Measurements from ENCODE around the gene CAPRIN1.
"Not testable (repeated sequence)": the region's sequence is repeated elsewhere in the genome, so short reads cannot be mapped to it uniquely, and the experiment has no call there.

The CAPRIN1 gene

GRCh38 chr11:34091825-34092224 lies 40.3 kb downstream of the CAPRIN1 start:
- no peak for DNase-seq (ENCODE audit: low read depth, low spot score)

- not testable (repeated sequence) for DNase-seq (ENCODE audit: low read depth, low spot score)
Observed at GRCh38 chr11:34094900-34095299, 43.4 kb downstream of the CAPRIN1 start.

GRCh38 chr11:34098813-34099212 lies 47.3 kb downstream of the CAPRIN1 start:
- no peak for DNase-seq (ENCODE audit: low read depth, low spot score)

- DNase-seq (ENCODE audit: low read depth, low spot score) = no peak
Observed at GRCh38 chr11:34104680-34105078, 53.1 kb downstream of the CAPRIN1 start.

GRCh38 chr11:34105079-34105956 lies 53.8 kb downstream of the CAPRIN1 start, which contains the start of gene NAT10:
NAT10 (plus strand) TSS chr11:34105629; CDS start chr11:34108226, 2,597 bp downstream.
- peak; percentile 93 for DNase-seq (ENCODE audit: low read depth, low spot score)

GRCh38 chr11:34105957-34106504 lies 54.5 kb downstream of the CAPRIN1 start:
- no peak for DNase-seq (ENCODE audit: low read depth, low spot score)

- DNase-seq (ENCODE audit: low read depth, low spot score) = no peak
Observed at GRCh38 chr11:34111722-34112270, 60.3 kb downstream of the CAPRIN1 start.

GRCh38 chr11:34114014-34114413 lies 62.5 kb downstream of the CAPRIN1 start:
- no peak for DNase-seq (ENCODE audit: low read depth, low spot score)

- no peak for DNase-seq (ENCODE audit: low read depth, low spot score)
Observed at GRCh38 chr11:34114471-34114870, 62.9 kb downstream of the CAPRIN1 start.

GRCh38 chr11:34120651-34121050 lies 69.1 kb downstream of the CAPRIN1 start:
- no peak for DNase-seq (ENCODE audit: low read depth, low spot score)

- DNase-seq (ENCODE audit: low read depth, low spot score) = no peak
Observed at GRCh38 chr11:34124885-34125668, 73.5 kb downstream of the CAPRIN1 start.

- DNase-seq (ENCODE audit: low read depth, low spot score) = no peak
Observed at GRCh38 chr11:34126959-34127848, 75.7 kb downstream of the CAPRIN1 start.

- DNase-seq (ENCODE audit: low read depth, low spot score) = no peak
Observed at GRCh38 chr11:34128824-34129223, 77.3 kb downstream of the CAPRIN1 start.

GRCh38 chr11:34132261-34132965 lies 80.9 kb downstream of the CAPRIN1 start:
- no peak for DNase-seq (ENCODE audit: low read depth, low spot score)

GRCh38 chr11:34134765-34135164 lies 83.2 kb downstream of the CAPRIN1 start:
- no peak for DNase-seq (ENCODE audit: low read depth, low spot score)

- no peak for DNase-seq (ENCODE audit: low read depth, low spot score)
Observed at GRCh38 chr11:34135439-34135838, 83.9 kb downstream of the CAPRIN1 start.

GRCh38 chr11:34136420-34136819 lies 84.9 kb downstream of the CAPRIN1 start:
- DNase-seq (ENCODE audit: low read depth, low spot score) = no peak

GRCh38 chr11:34139346-34139745 lies 87.8 kb downstream of the CAPRIN1 start:
- no peak for DNase-seq (ENCODE audit: low read depth, low spot score)

GRCh38 chr11:34140149-34140548 lies 88.6 kb downstream of the CAPRIN1 start:
- DNase-seq (ENCODE audit: low read depth, low spot score) = no peak

- no peak for DNase-seq (ENCODE audit: low read depth, low spot score)
Observed at GRCh38 chr11:34143048-34143447, 91.5 kb downstream of the CAPRIN1 start.
